ENCODE results near the gene ABHD11.

- no peak for TF ChIP-seq POLR2A (IDR thresholded peaks at IDR 0.05)
- no peak for TF ChIP-seq POLR2AphosphoS5 (IDR thresholded peaks at IDR 0.05)
- TF ChIP-seq, protein P1, sequence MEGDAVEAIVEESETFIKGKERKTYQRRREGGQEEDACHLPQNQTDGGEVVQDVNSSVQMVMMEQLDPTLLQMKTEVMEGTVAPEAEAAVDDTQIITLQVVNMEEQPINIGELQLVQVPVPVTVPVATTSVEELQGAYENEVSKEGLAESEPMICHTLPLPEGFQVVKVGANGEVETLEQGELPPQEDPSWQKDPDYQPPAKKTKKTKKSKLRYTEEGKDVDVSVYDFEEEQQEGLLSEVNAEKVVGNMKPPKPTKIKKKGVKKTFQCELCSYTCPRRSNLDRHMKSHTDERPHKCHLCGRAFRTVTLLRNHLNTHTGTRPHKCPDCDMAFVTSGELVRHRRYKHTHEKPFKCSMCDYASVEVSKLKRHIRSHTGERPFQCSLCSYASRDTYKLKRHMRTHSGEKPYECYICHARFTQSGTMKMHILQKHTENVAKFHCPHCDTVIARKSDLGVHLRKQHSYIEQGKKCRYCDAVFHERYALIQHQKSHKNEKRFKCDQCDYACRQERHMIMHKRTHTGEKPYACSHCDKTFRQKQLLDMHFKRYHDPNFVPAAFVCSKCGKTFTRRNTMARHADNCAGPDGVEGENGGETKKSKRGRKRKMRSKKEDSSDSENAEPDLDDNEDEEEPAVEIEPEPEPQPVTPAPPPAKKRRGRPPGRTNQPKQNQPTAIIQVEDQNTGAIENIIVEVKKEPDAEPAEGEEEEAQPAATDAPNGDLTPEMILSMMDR (IDR thresholded peaks at IDR 0.05): no peak
- no peak for TF ChIP-seq EP300 (IDR thresholded peaks at IDR 0.05)
These were observed 14.8 kb downstream of the ABHD11 start for GRCh38 chr7:73723813-73724212.
